Measurements from ENCODE around the gene ITK.

Gene ITK

DNA sequence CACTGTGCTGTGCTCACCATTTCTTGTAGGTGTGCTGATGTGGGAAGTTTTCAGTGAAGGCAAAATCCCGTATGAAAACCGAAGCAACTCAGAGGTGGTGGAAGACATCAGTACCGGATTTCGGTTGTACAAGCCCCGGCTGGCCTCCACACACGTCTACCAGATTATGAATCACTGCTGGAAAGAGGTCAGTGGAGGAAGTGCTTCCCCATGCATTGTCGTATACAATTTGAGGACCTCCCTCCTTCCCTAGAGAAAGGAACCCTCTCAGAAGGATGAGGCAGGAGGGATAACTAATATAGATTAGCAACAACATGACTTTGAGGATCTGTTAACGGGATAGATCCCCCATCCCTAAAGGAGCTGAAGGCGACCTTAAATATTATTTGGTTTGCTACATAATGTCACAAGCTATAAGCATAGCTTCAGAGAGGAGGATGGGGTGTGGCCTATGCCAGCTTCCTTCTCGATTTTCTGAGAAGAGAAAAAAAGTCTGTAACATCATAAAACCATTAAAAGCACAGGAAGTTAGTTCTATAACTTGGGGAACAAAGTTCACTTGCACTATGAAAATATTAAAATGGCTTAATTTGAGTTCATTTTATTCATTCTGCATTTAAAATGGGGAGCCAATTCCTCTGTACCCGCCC, 68.3 kb downstream of the ITK start:
- DNase-seq = no peak

DNA sequence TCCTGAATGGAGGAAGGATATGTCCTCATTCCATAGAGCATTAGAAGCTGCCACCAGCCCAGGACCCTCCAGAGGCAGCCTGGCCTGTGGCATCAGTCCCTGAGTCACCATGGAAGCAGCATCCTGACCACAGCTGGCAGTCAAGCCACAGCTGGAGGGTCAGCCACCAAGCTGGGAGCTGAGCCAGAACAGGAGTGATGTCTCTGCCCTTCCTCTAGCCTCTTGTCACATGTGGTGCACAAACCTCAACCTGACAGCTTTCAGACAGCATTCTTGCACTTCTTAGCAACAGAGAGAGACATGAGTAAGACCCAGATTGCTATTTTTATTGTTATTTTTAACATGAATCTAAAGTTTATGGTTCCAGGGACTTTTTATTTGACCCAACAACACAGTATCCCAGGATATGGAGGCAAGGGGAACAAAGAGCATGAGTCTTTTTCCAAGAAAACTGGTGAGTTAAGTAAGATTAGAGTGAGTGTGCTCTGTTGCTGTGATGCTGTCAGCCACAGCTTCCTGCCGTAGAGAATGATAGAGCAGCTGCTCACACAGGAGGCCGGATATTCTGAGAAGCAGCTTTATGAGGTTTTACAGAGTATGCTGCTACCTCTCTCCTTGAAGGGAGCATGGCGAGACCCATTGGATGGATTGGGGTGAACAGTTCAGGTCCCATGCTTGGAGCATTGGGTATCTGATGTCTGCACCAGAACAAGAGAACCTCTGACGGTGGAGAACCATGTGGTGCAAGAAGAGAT, 72.2 kb downstream of the ITK start:
- DNase-seq = peak; percentile 64

DNA sequence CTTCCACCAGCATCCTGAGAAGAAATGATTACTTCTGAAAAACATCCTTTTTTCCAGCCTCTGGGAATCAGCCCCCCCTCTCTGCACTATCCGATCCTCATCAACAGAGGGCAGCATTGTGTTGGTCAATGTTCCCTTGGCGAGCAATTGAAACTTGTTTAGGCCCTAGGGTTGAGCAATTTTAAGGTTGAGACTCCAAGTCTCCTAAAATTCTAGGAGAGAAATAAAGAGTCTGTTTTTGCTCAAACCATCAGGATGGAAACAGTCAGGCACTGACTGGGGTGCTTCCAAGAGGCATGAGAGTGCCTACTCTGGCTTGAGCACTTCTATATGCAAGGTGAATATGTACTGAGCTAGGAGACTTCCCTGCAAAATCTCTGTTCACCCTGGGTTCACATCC, 72.9 kb downstream of the ITK start:
- DNase-seq = no peak

DNA sequence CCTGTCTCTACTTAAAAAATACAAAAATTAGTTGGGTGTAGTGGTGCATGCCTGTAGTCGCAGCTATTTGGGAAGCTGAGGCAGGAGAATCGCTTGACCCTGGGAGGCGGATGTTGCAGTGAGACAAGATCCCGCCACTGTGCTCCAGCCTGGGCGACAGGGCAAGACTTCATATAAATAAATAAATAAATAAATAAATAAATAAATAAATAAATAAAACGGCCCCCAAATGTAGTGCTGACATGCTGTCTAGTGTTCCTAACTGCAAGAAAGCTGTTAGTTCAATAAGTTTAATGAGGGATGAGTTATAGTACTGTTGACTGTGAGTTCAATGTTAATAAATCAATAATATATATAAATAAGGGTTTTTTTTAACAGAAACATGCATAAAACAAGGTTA, 77.8 kb downstream of the ITK start:
- DNase-seq = no peak

DNA sequence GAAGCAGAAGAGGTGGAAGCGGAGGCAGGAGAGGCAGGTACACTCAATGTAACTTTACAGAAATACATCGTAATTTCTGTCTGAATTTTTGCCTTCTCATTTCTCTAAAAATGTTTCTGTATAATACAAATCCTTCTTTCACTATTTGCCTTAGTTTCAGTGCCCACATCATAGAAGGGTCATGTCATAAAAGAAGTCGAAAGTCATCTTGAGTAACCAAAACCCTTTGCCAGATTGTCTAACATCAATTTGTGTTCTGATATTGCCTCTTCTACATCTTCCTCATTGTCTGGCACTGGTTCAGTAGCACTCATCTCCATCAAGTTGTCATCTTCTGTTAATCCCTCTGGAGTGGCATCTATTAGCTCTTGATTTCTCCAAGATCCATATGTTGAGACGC, 79.1 kb downstream of the ITK start:
- DNase-seq = no peak

DNA sequence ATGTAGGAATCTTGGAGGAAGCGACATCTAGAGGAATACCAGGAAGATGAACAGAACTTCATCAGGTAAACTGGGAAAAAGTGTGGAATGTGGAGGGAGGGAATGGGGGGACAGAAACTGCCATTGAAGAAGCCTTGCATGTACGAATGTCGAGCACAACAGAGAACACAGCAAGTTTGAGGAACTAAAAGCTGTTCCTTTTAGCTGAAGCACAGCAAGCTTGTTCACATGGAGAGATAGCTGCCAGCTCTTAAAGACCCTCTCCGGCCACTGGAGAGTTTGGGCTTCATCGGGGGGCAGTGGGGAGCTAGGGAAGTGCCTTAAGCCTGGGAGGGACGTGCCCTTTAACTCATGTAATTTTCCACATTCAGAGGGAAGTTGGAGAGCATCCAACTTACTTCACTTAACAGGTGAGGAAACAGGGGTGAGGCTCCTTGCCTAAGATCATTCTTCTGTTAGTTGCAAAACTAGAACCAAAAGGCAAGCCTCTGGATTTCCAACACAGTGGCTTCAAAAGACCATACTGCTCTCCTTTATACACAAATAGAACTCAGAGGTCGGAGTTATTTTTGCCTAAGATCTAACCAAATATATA, 83.0 kb downstream of the ITK start:
- DNase-seq = no peak

DNA sequence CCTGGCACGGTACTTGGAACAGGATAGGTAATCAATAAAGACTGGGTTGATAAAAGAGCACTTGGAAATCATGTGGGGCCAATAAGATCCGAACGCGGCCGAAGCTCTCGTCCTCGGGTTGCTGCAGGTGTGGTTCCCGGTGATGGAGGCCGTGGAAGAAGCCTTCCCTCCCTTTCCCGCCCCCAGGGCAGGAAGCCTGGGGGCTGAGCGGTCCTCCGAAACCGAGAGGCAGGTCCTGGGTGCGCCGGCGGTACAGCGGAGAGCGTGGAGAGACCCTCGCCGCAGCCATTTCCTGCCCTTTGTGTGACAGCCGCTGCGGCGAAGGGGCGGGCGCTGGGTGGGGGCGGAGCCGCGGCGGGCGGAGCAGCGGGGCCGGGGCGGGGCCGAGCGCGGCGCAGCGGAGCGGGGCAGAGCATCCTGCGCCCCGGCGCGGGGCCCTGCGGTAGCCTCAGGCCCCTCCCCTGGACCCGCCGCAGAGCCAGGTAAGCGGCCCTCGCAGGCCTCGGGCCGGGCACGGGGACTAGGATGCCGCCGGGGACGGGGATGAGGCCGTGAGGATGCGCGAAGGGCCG, 85.2 kb downstream of the ITK start, which contains the start of gene CYFIP2:
CYFIP2 (plus strand) TSS at position 410 of the 572 bp plus-strand sequence. CDS start 19,239 bp downstream, outside the sequence.
- DNase-seq = peak; percentile 83

DNA sequence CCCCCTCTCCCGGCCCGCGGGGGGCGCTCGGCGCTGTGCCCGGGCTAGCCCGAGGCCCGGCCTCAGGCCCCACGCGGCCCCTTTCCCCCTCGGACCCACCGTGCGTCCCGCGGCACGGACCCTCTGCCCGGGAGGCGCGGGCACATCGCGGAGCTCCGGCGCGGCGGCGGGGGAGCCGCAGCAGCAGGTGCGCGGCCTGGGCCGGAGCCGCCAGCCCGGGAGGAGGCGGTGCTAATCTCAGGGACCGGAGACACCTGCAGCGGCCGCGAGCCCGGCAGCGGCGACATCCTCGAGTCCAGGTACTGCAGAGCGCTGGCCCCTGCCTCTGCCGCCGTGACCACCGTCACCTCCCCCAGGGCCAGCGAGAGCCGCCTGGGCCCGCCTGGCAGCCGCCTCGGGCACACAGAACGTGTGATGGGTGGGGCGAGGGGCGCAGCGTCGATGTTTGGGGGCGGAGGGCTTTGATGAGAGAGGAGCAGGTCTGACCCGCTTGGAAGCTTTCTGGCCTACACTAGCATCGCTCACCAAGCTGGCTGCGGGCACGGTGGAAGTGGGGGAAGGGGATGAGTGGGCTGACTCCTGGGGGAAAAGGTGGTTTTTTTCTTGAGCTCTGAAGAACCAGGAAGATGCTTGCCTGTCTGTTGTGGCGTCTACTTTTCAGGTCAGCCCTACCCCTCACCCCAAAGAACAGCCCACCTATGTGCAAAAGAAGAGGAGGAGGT, 85.8 kb downstream of the ITK start:
- peak; percentile 68 for DNase-seq

DNA sequence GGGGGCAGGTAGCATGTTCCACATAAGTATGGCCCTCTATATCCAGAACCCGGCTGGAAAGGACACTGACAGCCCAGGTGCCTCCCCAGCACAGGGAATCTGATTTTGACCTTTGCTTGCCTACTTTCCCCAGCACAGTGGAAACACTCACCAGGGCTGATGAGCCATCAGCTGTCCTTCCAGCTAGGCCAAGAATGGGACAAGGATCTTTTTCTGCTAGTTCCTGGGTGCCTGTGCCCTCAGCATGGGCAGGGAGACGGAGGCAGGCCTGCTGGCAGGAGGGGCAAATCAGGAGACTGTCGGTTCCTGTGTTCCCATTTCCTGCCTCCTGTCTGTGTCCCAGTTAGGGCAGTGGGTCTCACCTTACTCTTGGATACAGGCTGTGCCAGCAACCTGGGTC, 86.4 kb downstream of the ITK start:
- DNase-seq = no peak

DNA sequence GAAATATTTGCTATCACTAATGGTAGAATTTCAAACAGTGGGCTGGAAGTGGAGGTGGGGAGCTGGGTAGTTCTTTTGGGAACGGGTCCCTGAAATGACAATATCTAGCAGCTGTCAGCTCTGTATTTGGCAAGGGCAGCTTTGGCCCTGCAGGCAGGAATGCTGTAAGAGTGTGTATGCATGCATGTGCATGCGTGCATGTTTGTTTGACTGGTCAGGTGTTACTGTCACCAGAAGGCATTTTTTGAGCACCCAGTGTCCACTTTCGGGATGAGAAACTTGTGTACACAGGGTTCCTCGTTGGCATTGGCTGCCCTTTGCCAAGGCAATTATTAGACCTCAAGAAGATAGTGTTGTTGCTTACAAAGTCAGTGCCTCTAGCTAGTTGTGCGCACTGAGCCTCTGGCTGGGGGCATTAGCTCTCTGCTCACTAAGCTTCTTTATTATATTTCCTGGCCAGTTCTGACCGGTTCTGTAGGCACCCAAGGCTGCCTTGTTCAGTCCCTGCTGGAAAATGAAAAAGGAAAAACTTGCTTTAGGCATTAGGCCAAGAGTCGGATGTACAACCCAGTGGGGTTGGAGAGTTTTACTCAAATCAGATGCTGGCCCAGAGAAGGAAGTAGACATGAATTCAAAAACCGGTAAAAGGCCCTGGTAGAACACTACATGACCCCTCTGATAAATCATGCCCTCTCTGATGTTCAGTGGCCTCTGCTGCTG, 87.3 kb downstream of the ITK start:
- DNase-seq = no peak

DNA sequence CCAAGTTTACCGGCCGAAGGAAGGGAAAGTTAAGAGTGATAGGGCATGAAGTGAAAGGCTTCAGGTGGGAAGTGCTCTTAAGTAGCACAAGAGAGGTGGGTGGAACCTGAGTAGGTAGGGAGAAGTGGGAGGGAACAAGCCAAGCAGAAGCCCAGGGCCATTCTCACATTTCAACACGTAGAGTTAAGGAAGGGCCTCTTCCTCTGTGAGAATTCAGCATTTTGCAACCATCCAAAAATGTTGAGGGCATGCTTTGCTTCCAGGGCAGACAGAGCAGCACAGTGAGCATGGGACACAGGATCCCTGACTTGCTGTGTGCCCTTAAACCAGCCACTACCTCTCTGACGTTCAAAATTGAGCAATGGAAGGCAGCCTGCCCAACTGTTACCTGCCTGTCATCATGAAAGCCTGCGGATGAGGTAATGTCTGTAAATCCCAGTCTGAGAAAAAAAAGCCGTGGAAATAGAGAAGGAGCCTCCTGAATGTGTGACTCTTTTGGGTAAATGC, 88.6 kb downstream of the ITK start:
- DNase-seq = no peak

DNA sequence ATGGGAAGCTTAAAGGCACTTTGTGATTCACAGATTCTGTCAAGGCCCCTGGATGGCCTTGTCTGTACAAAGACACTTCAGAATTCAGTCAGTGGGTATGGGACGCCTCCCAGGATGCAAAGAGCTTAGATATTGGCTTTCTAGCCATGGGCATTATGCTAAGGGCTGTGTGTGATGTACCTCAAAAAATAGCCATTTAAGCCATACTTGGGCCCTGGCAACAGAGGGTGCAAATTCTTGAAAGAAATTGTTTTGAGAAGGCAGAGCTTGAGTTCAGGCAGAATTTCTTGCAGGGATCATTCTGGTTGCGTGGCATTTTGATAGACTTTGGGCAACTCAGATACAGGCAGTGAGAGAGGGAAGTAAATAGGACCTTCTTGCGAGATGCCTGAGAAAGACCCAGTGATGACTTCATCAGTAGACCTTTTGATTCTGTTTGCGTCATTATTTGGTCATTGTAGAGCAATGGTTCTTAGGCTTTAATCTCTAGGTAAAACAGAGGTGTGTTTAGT, 89.2 kb downstream of the ITK start:
- DNase-seq = no peak

DNA sequence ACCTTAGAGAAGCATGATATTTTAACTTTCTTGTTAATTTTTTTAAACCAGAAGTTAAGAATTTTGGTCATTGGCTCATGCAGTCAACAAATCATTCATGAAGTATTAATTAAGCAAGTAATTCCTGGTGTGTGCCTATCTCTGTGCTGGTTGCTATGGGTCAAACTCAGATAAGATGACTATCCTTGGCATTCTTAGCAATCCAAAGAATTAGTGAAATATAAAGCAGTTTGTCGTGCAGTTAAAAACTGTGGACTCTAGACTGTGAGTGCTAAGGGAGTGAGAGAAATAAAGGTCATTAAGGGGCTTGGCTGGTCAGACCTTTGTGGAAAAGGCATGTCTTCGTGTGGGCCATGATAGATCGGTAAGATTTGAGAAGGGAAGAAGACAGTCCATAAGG, 90.1 kb downstream of the ITK start:
- DNase-seq = no peak

DNA sequence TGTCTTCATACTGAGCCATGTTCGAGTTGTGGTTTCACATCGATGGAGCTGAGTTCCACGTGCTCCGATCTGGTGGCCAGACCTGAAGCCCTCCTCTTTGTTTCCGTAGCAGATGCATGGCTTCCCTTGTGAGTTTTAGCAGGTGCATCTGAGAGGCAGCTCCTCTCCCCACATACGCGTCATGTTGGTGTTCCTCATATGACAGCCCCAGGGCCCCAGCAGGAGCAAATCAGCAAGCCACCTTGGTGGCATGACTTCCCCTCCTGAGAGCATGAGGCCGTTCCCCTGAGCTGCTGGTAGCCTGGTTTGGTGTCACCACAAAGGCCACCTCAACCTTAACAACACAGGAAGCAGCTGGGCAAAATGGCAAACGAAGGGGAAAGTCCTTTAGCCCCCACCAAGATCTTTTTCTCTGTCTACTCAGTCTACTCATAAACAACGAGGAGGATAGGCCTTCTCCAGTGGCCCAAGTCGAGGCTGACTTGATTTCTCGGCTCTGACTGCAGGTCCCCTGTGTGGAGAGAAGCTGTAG, 91.2 kb downstream of the ITK start:
- DNase-seq = peak; percentile 79

DNA sequence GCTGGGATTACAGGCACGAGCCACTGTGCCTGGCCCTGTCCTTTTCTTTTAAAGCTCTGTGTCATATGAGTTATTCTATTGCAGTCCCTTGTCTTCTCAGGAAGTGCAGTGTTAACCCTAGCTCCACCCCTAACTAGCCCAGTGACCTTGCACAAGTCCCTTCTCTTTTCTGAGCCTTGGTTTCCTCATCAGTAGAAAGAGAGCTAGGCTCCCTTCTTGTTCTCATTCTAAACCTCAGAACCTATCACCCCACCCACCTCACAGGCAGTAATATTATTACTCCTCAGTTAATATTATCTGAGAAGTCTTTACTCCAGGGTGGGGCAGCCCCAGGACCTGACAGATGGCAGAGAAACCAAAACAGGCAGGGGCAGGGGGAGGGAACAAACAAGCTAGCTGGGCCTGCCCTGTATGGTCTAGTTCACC, 92.5 kb downstream of the ITK start:
- peak; percentile 32 for DNase-seq

DNA sequence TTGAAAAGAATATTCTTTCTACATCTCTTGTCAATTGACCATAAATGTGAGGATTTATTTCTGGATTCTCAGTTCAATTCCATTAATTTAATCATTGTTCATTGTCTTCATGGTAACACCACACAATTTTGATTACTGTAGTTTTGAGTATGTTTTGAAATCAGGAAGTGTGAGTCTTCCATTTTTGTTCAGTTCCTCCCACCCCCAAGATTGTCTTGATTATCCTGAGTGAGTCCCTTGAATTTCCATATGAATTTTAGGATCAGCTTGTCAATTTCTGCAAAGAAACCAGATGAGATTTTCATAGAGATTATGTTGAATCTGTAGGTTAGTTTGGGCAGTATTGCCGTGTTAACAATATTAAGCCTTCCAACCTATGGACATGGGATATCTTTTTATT, 94.8 kb downstream of the ITK start:
- no peak for DNase-seq

DNA sequence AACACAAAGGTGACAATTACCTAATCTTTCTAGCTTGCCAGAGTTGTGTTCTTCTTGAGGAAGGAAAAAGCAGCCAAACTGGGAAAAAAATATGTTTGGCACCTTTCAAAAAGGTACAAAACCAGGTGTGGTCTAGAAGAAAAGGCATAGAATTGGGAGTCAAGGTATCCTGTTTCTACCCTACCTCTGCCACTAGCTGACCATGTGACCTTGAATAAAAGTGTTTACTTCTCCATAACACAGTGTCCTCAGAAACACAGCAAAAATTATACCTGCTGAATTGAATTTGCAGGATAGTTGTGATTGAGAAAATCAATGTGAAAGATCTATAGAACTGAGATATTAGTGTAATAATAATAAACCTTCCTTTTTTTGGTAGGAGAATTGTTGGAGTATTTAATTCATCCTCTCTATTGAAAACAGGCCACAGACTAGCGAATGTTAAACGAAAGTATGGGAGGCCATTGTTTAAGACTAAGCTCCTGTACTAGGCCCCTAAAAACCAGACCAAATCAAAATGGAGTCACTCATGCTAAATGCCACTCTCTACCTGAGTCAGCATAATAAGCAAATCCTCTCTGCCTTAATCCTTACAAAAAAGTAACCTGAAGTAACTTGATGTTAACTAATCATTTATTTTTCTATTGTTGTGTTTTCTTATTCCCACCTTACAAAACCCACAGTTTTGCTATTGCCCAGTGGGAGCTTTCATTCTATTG, 97.8 kb downstream of the ITK start:
- DNase-seq = no peak

DNA sequence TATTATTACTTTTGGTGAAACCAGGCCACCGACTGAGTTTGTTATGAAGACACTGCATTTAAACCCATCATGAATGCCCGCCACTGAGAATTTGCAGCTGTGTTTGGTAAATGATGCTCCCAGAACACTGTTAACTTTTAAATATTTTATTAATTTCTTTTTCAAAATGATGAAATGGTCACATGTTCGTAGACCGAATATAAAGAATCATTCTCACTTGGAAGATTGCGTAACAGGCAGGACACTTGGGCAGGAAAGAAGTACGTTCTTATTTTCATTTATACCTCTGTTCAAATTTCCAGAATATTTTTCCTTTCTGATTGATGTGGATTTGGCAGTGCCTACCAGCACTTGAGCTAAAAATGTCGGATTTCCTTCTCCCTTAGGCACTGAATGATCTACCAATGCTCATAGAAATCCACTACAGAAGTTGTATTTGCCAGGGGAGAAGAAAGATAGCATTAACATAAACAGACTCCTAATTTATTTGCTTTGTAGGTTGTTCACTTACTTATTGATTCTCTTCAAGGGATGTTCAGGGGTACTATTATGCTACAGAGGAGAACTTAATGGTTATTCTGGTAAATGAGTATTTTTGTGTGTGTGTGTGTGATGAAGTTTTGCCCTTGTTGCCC, 99.1 kb downstream of the ITK start:
- no peak for DNase-seq

DNA sequence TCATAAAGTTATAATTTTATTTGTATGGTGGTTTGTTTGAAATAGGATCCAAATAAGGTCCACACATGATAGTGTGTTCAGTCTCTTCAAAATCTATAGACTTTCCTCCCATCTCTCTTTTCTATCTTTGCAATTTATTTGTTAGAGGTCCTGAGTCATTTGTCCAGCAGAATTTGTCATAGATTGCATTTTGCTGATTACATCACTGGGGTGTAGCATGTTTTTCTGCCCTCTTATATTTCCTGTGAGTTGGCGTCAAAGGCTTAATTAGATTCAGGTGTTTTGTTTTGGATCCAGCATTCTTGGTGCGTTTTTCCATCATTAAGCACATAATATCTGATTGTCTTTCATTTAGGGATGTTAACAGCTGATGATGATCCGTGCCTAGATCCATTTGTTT, 100.3 kb downstream of the ITK start:
- no peak for DNase-seq

DNA sequence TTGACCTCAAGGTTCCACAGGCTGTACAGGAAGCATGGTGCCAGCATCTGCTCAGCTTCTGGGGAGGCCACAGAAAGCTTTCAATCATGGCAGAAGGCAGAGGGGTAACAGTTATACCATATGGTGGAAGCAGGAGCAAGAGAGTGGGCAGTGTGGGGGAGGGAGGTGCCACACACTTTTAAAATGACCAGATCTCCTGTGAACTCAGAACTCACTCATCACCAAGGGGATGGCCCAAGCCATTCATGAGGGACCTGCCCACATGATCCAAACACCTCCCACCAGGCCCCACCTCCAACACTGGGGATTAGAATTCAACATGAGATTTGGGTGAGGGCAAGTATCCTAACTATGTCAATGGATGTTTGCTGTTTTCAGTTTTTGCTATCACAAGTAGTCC, 101.5 kb downstream of the ITK start:
- DNase-seq = peak; percentile 32

DNA sequence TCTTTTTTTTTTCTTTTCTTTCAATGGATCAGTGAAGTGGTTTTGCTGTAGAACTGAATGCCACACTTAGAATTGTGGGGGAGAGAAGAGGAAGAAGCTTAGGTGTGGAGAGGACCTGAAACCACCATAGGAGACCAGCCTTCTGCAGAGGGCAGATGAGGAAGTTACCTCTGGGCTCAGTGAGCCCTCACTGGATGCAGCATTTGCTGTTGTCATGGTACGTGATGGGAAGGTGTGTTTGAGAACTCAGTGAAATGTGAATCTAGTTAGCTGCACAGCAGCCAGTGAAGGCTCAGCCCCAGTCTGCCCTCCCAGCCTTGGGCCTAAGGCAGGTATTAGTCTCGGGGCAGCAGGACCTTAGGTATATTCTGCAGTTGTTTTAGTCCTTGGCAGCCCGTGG, 102.8 kb downstream of the ITK start:
- no peak for DNase-seq

All from activated naive CD4-positive, alpha-beta T cell treated with Interleukin-2 at 50 U/mL for 16 hours (primary cell).